Activated T-helper 2 cell treated with anti-CD3 and anti-CD28 coated beads, Interferon-gamma antibody, Interleukin-2, Interleukin-4, amounts not matched to agents 10 μg/mL and 5 μg/mL and 100 μg/mL, durations not matched to agents 14 hours and 24 hours and 36 hours (primary cell): ENCODE data around the gene MMD2. TPM values are rescaled to one million over a fixed set of nuclear protein-coding genes. Genes with fewer than 3 reads are reported as not detected.

Source experiments
- DNase-seq: peaks from one replicate; pipeline ENCODE4 v3.0.0; 2021; ENCODE audit warnings: low spot score
- H3K27ac Mint-ChIP-seq: one replicate; pipeline ENCODE4 v1.8.0; 2021; ENCODE audit warnings: mixed read lengths
- H3K27me3 Mint-ChIP-seq: one replicate; pipeline ENCODE4 v1.8.0; 2021; ENCODE audit warnings: low read depth, mixed read lengths
- H3K36me3 Mint-ChIP-seq: one replicate; pipeline ENCODE4 v1.8.0; 2021; ENCODE audit warnings: low read depth, mixed read lengths
- H3K4me1 Mint-ChIP-seq: one replicate; pipeline ENCODE4 v1.8.0; 2021; ENCODE audit warnings: low read depth, mixed read lengths
- H3K4me3 Mint-ChIP-seq: one replicate; pipeline ENCODE4 v1.8.0; 2021; ENCODE audit warnings: low read depth, mild to moderate bottlenecking, moderate library complexity, mixed read lengths
- H3K9me3 Mint-ChIP-seq: one replicate; pipeline ENCODE4 v1.8.0; 2021; ENCODE audit warnings: mixed read lengths
- intact Hi-C: fragments of 100-400 bp; cut with micrococcal nuclease; formaldehyde crosslinking; loops from one replicate; pipeline ENCODE4 v1.15.1; 2023
- total RNA-seq: library from RNA; stranded (reverse); gene quantifications from 2 replicates; pipeline ENCODE4 v1.2.3, GENCODE V29; 2022

The MMD2 gene
- total RNA-seq, 1 donor from 2014 or later: not detected

DNA sequence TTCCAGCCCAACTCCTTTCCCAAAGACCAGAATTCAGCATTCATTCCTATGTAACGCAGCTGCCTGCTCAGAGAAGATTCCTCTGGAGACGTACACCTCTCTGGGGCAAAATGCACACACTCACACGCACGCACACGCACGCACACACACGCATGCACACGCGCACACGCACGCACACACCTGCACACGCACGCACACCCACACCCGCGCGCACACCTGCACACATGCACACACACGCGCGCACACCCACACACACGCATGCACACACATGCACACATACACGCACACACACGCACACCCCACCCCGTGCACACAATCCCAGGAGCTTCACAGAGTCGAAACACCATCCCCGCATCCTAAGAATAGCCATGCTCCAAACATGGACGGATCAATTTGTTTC, 13.0 kb downstream of the MMD2 start:
- DNase-seq: no peak
- Mint-ChIP-seq H3K9me3 (no peaks in the 10 kb centered on the region), H3K27me3 (no peaks in the 10 kb centered on the region), H3K4me1 (no peaks in the 10 kb centered on the region), H3K27ac (no peak overlapping the region), H3K4me3 (no peak overlapping the region), H3K36me3 (no peaks in the 10 kb centered on the region)
- intact Hi-C loops: no loop called here

- Mint-ChIP-seq H3K27ac (no peak overlapping the region), H3K4me1 (no peaks in the 10 kb centered on the region), H3K9me3 (no peaks in the 10 kb centered on the region), H3K4me3 (no peak overlapping the region), H3K36me3 (no peaks in the 10 kb centered on the region), H3K27me3 (no peaks in the 10 kb centered on the region)
- no peak for DNase-seq
- intact Hi-C loops: no loop called here
These were observed 14.0 kb downstream of the MMD2 start for GRCh38 chr7:4944939-4945338.

- Mint-ChIP-seq H3K9me3 (no peaks in the 10 kb centered on the region), H3K4me3 (no peak overlapping the region), H3K27me3 (no peaks in the 10 kb centered on the region), H3K4me1 (no peaks in the 10 kb centered on the region), H3K27ac (no peak overlapping the region), H3K36me3 (no peaks in the 10 kb centered on the region)
- DNase-seq: no peak
- intact Hi-C loops: no loop called here
These were observed 15.7 kb downstream of the MMD2 start for GRCh38 chr7:4943297-4943696.

GRCh38 chr7:4939971-4940728, 18.8 kb downstream of the MMD2 start:
- Mint-ChIP-seq H3K4me1 (no peaks in the 10 kb centered on the region), H3K4me3 (no peak overlapping the region), H3K9me3 (no peaks in the 10 kb centered on the region), H3K27ac (no peak overlapping the region), H3K36me3 (no peaks in the 10 kb centered on the region), H3K27me3 (no peaks in the 10 kb centered on the region)
- no peak for DNase-seq
- intact Hi-C loops: no loop called here

GRCh38 chr7:4937411-4937810, 21.6 kb downstream of the MMD2 start:
- intact Hi-C loops: no loop called here
- no peaks in the 10 kb centered on the region for H3K27me3 Mint-ChIP-seq
- H3K27ac Mint-ChIP-seq: no peak overlapping the region
- H3K36me3 Mint-ChIP-seq: no peaks in the 10 kb centered on the region
- H3K4me1 Mint-ChIP-seq: no peaks in the 10 kb centered on the region
- no peak overlapping the region for H3K4me3 Mint-ChIP-seq
- DNase-seq: no peak
- H3K9me3 Mint-ChIP-seq: no peaks in the 10 kb centered on the region

GRCh38 chr7:4934419-4935025, 24.5 kb downstream of the MMD2 start:
- no peak for DNase-seq
- H3K27me3 Mint-ChIP-seq: no peaks in the 10 kb centered on the region
- H3K36me3 Mint-ChIP-seq: no peaks in the 10 kb centered on the region
- intact Hi-C loops: no loop called here
- no peaks in the 10 kb centered on the region for H3K9me3 Mint-ChIP-seq
- H3K4me1 Mint-ChIP-seq: no peaks in the 10 kb centered on the region
- H3K4me3 Mint-ChIP-seq: no peak overlapping the region
- H3K27ac Mint-ChIP-seq: no peak overlapping the region

DNA sequence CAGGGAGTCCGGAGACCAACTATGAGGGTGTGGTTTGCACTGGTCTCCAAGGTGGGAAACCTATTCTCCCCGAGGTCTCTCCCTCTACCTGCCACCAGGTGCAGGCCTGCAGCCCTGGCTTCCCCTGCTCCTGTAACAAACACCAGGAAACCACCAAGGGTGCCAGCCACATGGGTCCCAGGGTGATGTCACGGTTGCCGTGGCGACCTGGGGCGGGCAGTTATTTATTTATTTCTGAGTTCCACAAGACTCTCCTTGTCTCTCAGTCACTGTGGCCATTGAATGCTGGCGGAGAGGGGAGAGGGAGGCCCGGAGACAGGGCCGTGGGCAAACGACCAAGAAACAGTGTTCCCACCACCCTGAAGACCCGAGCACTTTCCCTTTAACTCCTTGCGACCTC, 27.0 kb downstream of the MMD2 start:
- H3K9me3 Mint-ChIP-seq: no peaks in the 10 kb centered on the region
- no peak overlapping the region for H3K4me3 Mint-ChIP-seq
- intact Hi-C loops: no loop called here
- no peaks in the 10 kb centered on the region for H3K36me3 Mint-ChIP-seq
- H3K27me3 Mint-ChIP-seq: no peaks in the 10 kb centered on the region
- H3K27ac Mint-ChIP-seq: no peak overlapping the region
- no peak for DNase-seq
- H3K4me1 Mint-ChIP-seq: no peaks in the 10 kb centered on the region

DNA sequence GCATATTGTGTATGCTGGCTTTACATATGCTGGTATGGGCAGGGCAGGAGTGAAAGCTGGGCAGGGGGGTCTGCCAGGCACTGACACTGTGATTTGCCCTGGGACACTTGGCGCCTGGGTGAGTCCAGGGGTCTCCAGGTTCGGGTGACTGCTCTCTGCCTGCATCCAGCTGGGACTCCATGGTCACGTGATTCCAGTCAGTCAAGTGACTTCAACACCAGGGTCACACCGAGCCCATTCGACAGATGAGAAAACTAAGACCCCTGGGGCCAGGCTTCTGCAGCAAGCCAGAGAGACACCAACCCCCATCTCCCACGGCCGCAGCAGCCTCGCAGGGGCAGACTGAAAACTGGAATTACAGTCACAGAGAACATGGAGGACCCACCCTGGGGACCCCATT, 30.0 kb downstream of the MMD2 start:
- no peaks in the 10 kb centered on the region for H3K27me3 Mint-ChIP-seq
- no peak overlapping the region for H3K27ac Mint-ChIP-seq
- no peaks in the 10 kb centered on the region for H3K9me3 Mint-ChIP-seq
- no peak for DNase-seq
- no peak overlapping the region for H3K4me3 Mint-ChIP-seq
- intact Hi-C loops: no loop called here
- H3K36me3 Mint-ChIP-seq: no peaks in the 10 kb centered on the region
- H3K4me1 Mint-ChIP-seq: no peaks in the 10 kb centered on the region

- H3K36me3 Mint-ChIP-seq: no peaks in the 10 kb centered on the region
- H3K27me3 Mint-ChIP-seq: no peaks in the 10 kb centered on the region
- H3K27ac Mint-ChIP-seq: no peak overlapping the region
- H3K4me3 Mint-ChIP-seq: no peak overlapping the region
- intact Hi-C loops: no loop called here
- no peaks in the 10 kb centered on the region for H3K4me1 Mint-ChIP-seq
- no peak for DNase-seq
- no peaks in the 10 kb centered on the region for H3K9me3 Mint-ChIP-seq
These were observed 30.5 kb downstream of the MMD2 start for GRCh38 chr7:4928445-4928844.

DNA sequence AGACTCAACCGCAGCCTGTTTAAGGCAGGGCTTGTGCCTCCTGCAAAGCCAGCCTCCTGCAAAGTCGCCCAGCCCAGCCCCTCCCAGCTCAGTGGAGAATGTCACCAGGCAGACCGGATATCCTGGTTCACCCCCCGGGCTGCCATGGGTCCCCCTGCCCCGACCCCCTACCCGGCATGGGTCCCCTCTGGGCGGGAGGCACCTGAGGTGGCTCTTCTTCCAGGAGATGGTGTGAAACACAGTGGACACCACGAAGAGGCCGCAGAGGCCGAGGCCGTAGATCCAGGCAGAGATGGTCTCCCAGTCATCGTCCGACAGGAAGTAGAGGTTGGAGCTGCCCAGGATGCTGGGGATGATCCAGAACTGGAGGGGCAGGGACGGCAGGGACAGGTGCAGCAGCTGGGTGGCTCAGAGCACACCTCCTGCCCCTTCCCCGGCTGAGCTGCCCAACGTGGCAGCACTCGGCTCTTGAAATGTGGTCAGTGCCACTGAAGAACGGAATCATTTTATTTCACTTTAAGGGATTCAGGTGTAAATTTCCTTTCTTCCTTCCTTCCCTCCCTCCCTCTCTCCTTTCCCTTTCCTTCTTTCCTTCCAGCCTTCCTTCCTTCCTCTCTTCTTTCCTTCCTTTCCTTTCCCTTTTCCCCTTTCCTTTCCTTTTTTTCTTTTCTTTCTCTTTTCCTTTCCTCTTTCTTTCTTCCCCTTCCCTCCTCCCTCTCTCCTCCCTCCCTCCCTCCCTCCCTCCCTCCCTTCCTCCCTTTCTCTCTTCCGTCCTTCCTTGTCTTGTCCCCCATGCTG, 38.8 kb downstream of the MMD2 start:
- H3K9me3 Mint-ChIP-seq: no peaks in the 10 kb centered on the region
- H3K27ac Mint-ChIP-seq: no peak overlapping the region
- intact Hi-C loops: no loop called here
- H3K4me3 Mint-ChIP-seq: no peak overlapping the region
- H3K4me1 Mint-ChIP-seq: no peaks in the 10 kb centered on the region
- H3K36me3 Mint-ChIP-seq: no peaks in the 10 kb centered on the region
- DNase-seq: no peak
- H3K27me3 Mint-ChIP-seq: no peaks in the 10 kb centered on the region

DNA sequence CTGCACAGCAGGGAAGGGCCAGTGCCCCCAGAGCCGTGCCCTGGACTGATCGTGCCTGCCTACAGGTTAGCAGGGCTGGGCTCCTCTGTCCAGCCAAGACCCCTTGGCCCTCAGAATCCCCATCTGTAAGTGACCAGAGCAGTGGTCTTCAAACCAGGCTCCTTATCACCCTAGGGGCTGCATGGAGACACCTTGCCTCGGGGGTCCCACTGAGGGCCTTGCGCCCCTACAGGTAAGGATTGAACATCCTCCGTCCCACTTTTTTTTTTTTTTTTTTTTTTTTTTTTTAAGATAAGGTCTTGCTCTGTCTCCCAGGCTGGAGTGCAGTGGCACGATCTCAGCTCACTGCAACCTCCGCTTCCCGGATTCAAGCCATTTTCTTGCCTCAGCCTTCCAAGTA, 42.9 kb downstream of the MMD2 start:
- H3K27ac Mint-ChIP-seq: no peak overlapping the region
- H3K36me3 Mint-ChIP-seq: no peaks in the 10 kb centered on the region
- no peak for DNase-seq
- intact Hi-C loops: no loop called here
- no peaks in the 10 kb centered on the region for H3K4me1 Mint-ChIP-seq
- H3K9me3 Mint-ChIP-seq: no peaks in the 10 kb centered on the region
- H3K4me3 Mint-ChIP-seq: no peak overlapping the region
- no peaks in the 10 kb centered on the region for H3K27me3 Mint-ChIP-seq

GRCh38 chr7:4911111-4911828, 47.7 kb downstream of the MMD2 start:
- intact Hi-C loops: no loop called here
- Mint-ChIP-seq H3K27ac (no peak overlapping the region), H3K4me1 (no peaks in the 10 kb centered on the region), H3K4me3 (no peak overlapping the region), H3K9me3 (no peaks in the 10 kb centered on the region), H3K27me3 (no peaks in the 10 kb centered on the region), H3K36me3 (no peaks in the 10 kb centered on the region)
- no peak for DNase-seq

DNA sequence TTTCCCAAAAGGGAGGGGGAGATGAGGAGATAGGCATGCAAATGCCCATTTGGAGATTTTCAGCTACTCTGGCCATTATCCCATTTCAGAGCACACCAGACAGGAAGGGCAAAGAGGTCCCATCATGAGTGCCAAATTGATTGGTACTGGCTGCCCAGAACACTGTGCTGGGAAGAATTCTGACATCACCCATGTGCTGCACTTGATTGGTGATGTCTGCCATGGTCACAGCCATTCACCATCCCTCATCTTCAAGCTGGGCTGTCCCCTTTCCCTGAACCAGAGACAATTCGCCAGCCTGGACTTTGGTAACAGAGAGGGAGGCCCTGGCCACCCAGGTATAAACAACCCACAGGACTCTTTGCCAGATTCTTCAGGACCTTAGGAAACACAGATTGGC, 52.3 kb downstream of the MMD2 start:
- DNase-seq: no peak
- H3K36me3 Mint-ChIP-seq: no peaks in the 10 kb centered on the region
- intact Hi-C loops: no loop called here
- H3K4me1 Mint-ChIP-seq: no peaks in the 10 kb centered on the region
- H3K4me3 Mint-ChIP-seq: no peak overlapping the region
- H3K9me3 Mint-ChIP-seq: no peaks in the 10 kb centered on the region
- no peak overlapping the region for H3K27ac Mint-ChIP-seq
- H3K27me3 Mint-ChIP-seq: no peaks in the 10 kb centered on the region
